HG03175 (cell line): Measurements from ENCODE around the gene LRPAP1.
"Not testable (repeated sequence)": the region's sequence is repeated elsewhere in the genome, so short reads cannot be mapped to it uniquely, and the experiment has no call there.

Source experiments
- ATAC-seq: cut with Tn5 transposase; IDR thresholded peaks from one replicate; pipeline ENCODE4 v1.9.1; 2021; ENCODE audit warnings: mild to moderate bottlenecking, moderate library complexity; ENCODE audit not compliant: unreplicated experiment

Gene LRPAP1

GRCh38 chr4:3464349-3464905, 67.8 kb downstream of the LRPAP1 start:
- ATAC-seq: no peak

GRCh38 chr4:3463556-3464348, 68.5 kb downstream of the LRPAP1 start:
- no peak for ATAC-seq

GRCh38 chr4:3462790-3463415, 69.3 kb downstream of the LRPAP1 start, which contains the start of gene DOK7:
Gene DOK7, plus strand, starts transcription at chr4:3463306. Its CDS starts 70 bp downstream, at chr4:3463376.
- no peak for ATAC-seq

- no peak for ATAC-seq
Observed at GRCh38 chr4:3462321-3462789, 69.9 kb downstream of the LRPAP1 start.

GRCh38 chr4:3461515-3462291, 70.5 kb downstream of the LRPAP1 start:
- no peak for ATAC-seq

GRCh38 chr4:3460926-3461325, 71.3 kb downstream of the LRPAP1 start:
- no peak for ATAC-seq

GRCh38 chr4:3459156-3459555, 73.1 kb downstream of the LRPAP1 start:
- not testable (repeated sequence) for ATAC-seq

GRCh38 chr4:3458371-3458770, 73.9 kb downstream of the LRPAP1 start:
- no peak for ATAC-seq

GRCh38 chr4:3455596-3455995, 76.6 kb downstream of the LRPAP1 start:
- ATAC-seq: not testable (repeated sequence)
